HG03558 (cell line): ENCODE data around the gene CCDC15.
A peak's percentile ranks its signal among the peaks of the same experiment; 100 is the strongest.

Experiments used
- ATAC-seq: cut with Tn5 transposase; IDR thresholded peaks from one replicate; pipeline ENCODE4 v1.9.1; 2021; ENCODE audit warnings: moderate number of reproducible peaks; ENCODE audit not compliant: unreplicated experiment; ENCODE audit errors: extremely low read depth

CCDC15 gene

GRCh38 chr11:124953753-124954589 is at the start of gene CCDC15:
CCDC15 (plus strand) TSS chr11:124954202; CDS start chr11:124954733, 531 bp downstream.
- peak; percentile 96 for ATAC-seq

GRCh38 chr11:124915541-124916369 is 38.2 kb upstream of the CCDC15 start:
- no peak for ATAC-seq

- no peak for ATAC-seq
Observed at GRCh38 chr11:124916370-124916710, 37.7 kb upstream of the CCDC15 start.

- ATAC-seq = no peak
Observed at GRCh38 chr11:124917115-124917637, 36.8 kb upstream of the CCDC15 start.

GRCh38 chr11:124918950-124919349 is 35.1 kb upstream of the CCDC15 start, which contains the start of gene HEPN1:
HEPN1 (plus strand) TSS chr11:124919250.
- no peak for ATAC-seq

GRCh38 chr11:124919898-124920297 is 34.1 kb upstream of the CCDC15 start:
- ATAC-seq = no peak

- no peak for ATAC-seq
Observed at GRCh38 chr11:124920356-124920755, 33.6 kb upstream of the CCDC15 start.

GRCh38 chr11:124920870-124921609 is 33.0 kb upstream of the CCDC15 start:
- ATAC-seq = peak; percentile 51

GRCh38 chr11:124922831-124923230 is 31.2 kb upstream of the CCDC15 start:
- ATAC-seq = no peak

- ATAC-seq = no peak
Observed at GRCh38 chr11:124923296-124923695, 30.7 kb upstream of the CCDC15 start.

- ATAC-seq = no peak
Observed at GRCh38 chr11:124928942-124929665, 24.9 kb upstream of the CCDC15 start.

- ATAC-seq = peak; percentile 83
Observed at GRCh38 chr11:124930799-124931198, 23.2 kb upstream of the CCDC15 start.

GRCh38 chr11:124934862-124935547 is 19.0 kb upstream of the CCDC15 start:
- ATAC-seq = no peak

- no peak for ATAC-seq
Observed at GRCh38 chr11:124935548-124936514, 18.2 kb upstream of the CCDC15 start, which contains the start of gene HEPACAM. HEPACAM (minus strand) TSS chr11:124936047; CDS start chr11:124936006, 41 bp downstream.

- no peak for ATAC-seq
Observed at GRCh38 chr11:124937336-124937935, 16.6 kb upstream of the CCDC15 start.

GRCh38 chr11:124938206-124938765 is 15.7 kb upstream of the CCDC15 start:
- no peak for ATAC-seq

GRCh38 chr11:124938970-124939369 is 15.0 kb upstream of the CCDC15 start:
- ATAC-seq = no peak
